ENCODE data around the gene DUSP10. TPM values are rescaled to one million over a fixed set of nuclear protein-coding genes. Genes with fewer than 3 reads are reported as not detected.

Gene DUSP10
- total RNA-seq, 1 experiment from 2014 or later, result 2.0 TPM

DNA sequence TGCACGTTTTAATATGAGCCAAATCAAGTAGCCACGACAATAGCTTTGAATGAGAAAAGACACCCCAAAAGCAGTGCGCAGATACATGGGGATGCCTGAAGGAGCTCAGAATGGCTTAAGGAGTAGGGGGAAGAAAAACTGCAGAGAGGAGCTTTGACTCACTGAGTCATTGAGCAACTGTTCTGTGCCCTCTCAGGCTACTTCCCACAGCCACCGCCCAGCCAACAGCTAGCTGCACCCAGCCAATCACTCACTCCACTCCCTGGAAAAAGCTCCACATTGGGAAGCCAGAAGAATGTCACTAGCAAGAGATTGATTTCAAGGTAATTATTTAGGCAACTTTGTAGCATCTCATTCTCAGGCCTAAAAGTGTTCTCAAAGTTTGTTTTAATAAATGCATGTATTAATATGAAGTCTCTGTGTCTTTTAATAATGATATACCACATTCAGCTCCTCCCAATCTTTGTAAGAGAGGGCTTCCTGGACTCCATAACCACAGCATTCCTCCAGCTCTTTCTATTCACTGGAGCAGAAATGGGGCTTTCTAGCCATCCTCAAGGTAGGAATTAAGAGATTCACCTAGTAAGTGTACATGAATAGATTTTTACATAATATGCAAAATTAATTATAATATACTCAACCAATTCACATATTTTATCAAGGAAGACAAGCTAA is 16.8 kb downstream of the DUSP10 start:
- Histone ChIP-seq H3K36me3 (ENCODE audit: control insufficient read depth, insufficient read depth, low read length) (no peaks in the 10 kb centered on the region), H3K4me3 (ENCODE audit: low read depth, low read length) (no peak overlapping the region), H3K4me1 (no peaks in the 10 kb centered on the region), H3K27me3 (replicated peaks; ENCODE audit: control insufficient read depth, insufficient read depth, low read length) (no peaks in the 10 kb centered on the region), H3K9me3 (no peaks in the 10 kb centered on the region)
- intact Hi-C loops (cut with micrococcal nuclease; ENCODE audit: unreplicated experiment), result no loop called here
- CTCF ChIA-PET, result no interaction called here
- no peak overlapping the region for H3K27ac Mint-ChIP-seq (ENCODE audit: unreplicated experiment)
- POLR2A ChIA-PET, result no interaction called here
- no peaks in the 10 kb centered on the region for H3K9me3 Mint-ChIP-seq (ENCODE audit: unreplicated experiment)
- peaks cover 6% of the 10 kb centered on the region for H3K36me3 Mint-ChIP-seq (ENCODE audit: insufficient read depth, unreplicated experiment)
- no TSS peak for BruUV-seq (replicated peaks)
- TF ChIP-seq, protein P1, sequence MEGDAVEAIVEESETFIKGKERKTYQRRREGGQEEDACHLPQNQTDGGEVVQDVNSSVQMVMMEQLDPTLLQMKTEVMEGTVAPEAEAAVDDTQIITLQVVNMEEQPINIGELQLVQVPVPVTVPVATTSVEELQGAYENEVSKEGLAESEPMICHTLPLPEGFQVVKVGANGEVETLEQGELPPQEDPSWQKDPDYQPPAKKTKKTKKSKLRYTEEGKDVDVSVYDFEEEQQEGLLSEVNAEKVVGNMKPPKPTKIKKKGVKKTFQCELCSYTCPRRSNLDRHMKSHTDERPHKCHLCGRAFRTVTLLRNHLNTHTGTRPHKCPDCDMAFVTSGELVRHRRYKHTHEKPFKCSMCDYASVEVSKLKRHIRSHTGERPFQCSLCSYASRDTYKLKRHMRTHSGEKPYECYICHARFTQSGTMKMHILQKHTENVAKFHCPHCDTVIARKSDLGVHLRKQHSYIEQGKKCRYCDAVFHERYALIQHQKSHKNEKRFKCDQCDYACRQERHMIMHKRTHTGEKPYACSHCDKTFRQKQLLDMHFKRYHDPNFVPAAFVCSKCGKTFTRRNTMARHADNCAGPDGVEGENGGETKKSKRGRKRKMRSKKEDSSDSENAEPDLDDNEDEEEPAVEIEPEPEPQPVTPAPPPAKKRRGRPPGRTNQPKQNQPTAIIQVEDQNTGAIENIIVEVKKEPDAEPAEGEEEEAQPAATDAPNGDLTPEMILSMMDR (IDR thresholded peaks at IDR 0.05; ENCODE audit: insufficient read depth in 1 of 2, low read depth in 1 of 2, low read length in 1 of 2, severe bottlenecking in 1 of 2, unreplicated experiment in 1 of 2), result no peak
- DNase-seq, result no peak
- H3K4me1 Mint-ChIP-seq (ENCODE audit: low read depth, unreplicated experiment), result no peaks in the 10 kb centered on the region
- no peak overlapping the region for H3K4me3 Mint-ChIP-seq (ENCODE audit: unreplicated experiment)
- H3K27me3 Mint-ChIP-seq (ENCODE audit: insufficient read depth, unreplicated experiment), result no peaks in the 10 kb centered on the region

DNA sequence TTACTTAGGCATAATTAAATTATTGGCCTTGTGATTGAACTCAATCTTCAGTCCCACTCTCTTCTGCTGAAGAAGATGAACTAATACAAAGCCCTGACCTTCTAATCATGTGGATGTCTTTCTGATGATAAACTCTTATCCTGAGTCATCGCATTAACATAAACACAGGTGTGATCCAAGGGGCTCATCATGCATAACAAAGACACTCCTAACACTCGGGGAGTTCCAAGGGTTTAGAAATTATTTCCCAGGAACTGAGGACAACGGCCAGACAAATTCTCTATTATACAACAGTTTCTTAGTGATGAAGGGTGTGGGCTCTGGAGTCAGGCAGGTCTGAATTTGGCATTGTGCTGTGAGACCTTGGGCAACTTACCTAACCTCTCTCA is 18.0 kb downstream of the DUSP10 start:
- ChIA-PET CTCF (no interaction called here), POLR2A (no interaction called here)
- intact Hi-C loops (cut with micrococcal nuclease; ENCODE audit: unreplicated experiment), result no loop called here
- Histone ChIP-seq H3K9me3 (no peaks in the 10 kb centered on the region), H3K27me3 (replicated peaks; ENCODE audit: control insufficient read depth, insufficient read depth, low read length) (no peaks in the 10 kb centered on the region), H3K4me1 (peaks cover 5% of the 10 kb centered on the region), H3K36me3 (ENCODE audit: control insufficient read depth, insufficient read depth, low read length) (no peaks in the 10 kb centered on the region), H3K4me3 (ENCODE audit: low read depth, low read length) (no peak overlapping the region)
- Mint-ChIP-seq H3K9me3 (ENCODE audit: unreplicated experiment) (no peaks in the 10 kb centered on the region), H3K27ac (ENCODE audit: unreplicated experiment) (no peak overlapping the region), H3K4me3 (ENCODE audit: unreplicated experiment) (no peak overlapping the region), H3K4me1 (ENCODE audit: low read depth, unreplicated experiment) (peaks cover 1% of the 10 kb centered on the region), H3K27me3 (ENCODE audit: insufficient read depth, unreplicated experiment) (no peaks in the 10 kb centered on the region), H3K36me3 (ENCODE audit: insufficient read depth, unreplicated experiment) (peaks cover 6% of the 10 kb centered on the region)
- no TSS peak for BruUV-seq (replicated peaks)
- no peak for DNase-seq
- TF ChIP-seq, protein P1 (IDR thresholded peaks at IDR 0.05; ENCODE audit: insufficient read depth in 1 of 2, low read depth in 1 of 2, low read length in 1 of 2, severe bottlenecking in 1 of 2, unreplicated experiment in 1 of 2), result no peak

DNA sequence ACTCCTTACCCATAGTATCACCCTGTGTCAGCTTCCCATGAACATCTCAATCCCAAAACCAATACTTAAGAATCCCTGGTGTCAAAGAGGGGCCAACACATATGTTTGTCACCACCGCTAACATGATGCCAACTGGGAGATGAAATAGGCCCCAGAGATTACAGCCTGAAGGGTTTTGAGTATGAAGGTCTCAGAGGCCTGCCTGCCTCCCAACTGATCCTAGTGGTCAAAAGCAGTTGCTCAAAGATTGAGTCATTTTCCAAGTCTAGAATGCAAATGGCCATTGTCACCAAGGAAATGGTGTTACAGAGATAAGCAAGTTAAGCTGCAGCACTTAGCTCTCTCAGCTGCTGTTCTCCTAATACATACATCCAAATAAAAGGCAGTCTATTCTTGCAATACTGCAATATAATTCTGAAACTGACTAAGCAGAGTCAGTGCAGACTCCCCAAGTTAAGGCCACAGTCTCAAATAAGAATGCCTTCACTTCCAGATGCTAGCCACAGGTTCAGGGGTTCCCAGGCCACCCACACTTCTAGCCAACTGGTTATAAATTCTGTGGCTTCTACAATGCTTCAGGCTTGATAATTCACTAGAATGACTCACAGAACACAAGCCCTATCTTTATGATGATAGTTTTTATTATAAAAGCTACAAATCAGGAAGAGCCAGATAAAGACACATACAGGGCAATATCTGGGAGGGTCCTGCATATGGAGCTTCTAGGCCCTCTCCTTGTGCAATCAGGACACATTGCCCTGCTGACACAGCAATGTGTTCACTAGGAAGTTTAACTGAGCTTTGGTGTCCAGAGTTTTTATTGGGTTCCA is 18.7 kb downstream of the DUSP10 start:
- H3K27ac Mint-ChIP-seq (ENCODE audit: unreplicated experiment), result no peak overlapping the region
- no TSS peak for BruUV-seq (replicated peaks)
- H3K27me3 Mint-ChIP-seq (ENCODE audit: insufficient read depth, unreplicated experiment), result no peaks in the 10 kb centered on the region
- Histone ChIP-seq H3K4me3 (ENCODE audit: low read depth, low read length) (no peak overlapping the region), H3K9me3 (no peaks in the 10 kb centered on the region), H3K4me1 (peaks cover 11% of the 10 kb centered on the region), H3K36me3 (ENCODE audit: control insufficient read depth, insufficient read depth, low read length) (no peaks in the 10 kb centered on the region), H3K27me3 (replicated peaks; ENCODE audit: control insufficient read depth, insufficient read depth, low read length) (no peaks in the 10 kb centered on the region)
- intact Hi-C loops (cut with micrococcal nuclease; ENCODE audit: unreplicated experiment), result no loop called here
- DNase-seq, result no peak
- TF ChIP-seq, protein P1 (IDR thresholded peaks at IDR 0.05; ENCODE audit: insufficient read depth in 1 of 2, low read depth in 1 of 2, low read length in 1 of 2, severe bottlenecking in 1 of 2, unreplicated experiment in 1 of 2), result no peak
- no peak overlapping the region for H3K4me3 Mint-ChIP-seq (ENCODE audit: unreplicated experiment)
- no peaks in the 10 kb centered on the region for H3K9me3 Mint-ChIP-seq (ENCODE audit: unreplicated experiment)
- H3K36me3 Mint-ChIP-seq (ENCODE audit: insufficient read depth, unreplicated experiment), result peaks cover 6% of the 10 kb centered on the region
- peaks cover 7% of the 10 kb centered on the region for H3K4me1 Mint-ChIP-seq (ENCODE audit: low read depth, unreplicated experiment)
- ChIA-PET CTCF (no interaction called here), POLR2A (no interaction called here)

All from Caco-2 (cell line).